ENCODE results near the gene TSSK1B.

Gene TSSK1B

DNA sequence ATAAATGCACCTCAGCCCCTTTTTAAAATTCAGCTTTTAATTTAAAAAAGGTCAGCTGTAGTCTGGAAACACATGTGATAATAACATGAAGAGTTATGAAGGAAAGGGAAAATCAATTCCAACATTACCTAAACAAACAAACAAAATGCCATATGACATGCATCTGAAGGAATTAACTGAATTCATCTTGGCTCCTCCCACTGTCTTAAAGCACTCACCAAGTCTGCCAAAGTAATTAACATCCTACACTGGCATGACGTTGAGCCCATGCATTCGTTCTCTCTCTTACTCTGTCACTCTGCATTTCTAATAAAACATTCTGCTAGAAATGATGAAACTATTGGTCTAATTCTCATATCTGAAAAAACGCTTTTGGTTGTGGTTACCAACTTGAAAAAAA is 37.7 kb downstream of the TSSK1B start:
- DNase-seq = no peak

GRCh38 chr5:113394658-113395057 is 40.1 kb downstream of the TSSK1B start:
- DNase-seq = no peak

DNA sequence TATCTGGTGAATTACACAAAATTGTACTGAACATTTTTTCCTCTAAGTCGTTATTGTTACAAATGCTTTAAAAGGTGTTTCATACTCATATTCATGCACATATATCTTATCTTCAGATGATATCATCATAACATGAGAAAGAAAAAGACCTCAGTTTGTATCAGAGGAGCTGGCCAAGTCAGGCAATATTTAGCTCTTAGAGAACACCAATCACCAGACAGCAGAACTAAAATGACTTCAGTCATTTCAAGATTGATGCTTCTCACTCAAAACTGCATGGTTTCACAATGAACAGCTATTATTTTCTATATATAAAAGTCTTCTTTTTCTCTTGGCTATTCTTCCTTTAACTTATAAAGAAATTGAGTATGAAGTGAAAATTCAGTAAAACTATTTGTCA is 44.6 kb downstream of the TSSK1B start:
- no peak for DNase-seq

DNA sequence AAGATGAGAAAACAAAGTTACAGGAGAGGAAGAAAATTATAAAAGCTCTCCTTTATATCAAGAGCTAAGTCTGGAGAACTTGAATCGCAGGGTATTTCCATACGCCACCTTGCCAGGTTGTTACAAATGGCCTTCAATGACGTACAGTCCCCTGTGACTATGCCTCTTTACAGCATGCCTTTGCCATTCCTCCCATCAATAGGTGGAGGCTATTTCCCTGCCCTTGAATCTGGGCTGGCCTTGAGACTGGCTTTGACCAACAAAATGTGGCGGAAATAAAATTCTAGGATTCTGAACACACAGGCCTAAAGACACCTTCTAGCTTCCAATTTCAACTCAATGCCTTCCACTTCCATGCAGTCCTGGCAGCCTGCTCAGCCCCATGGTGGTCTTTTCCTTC is 45.7 kb downstream of the TSSK1B start:
- no peak for DNase-seq

DNA sequence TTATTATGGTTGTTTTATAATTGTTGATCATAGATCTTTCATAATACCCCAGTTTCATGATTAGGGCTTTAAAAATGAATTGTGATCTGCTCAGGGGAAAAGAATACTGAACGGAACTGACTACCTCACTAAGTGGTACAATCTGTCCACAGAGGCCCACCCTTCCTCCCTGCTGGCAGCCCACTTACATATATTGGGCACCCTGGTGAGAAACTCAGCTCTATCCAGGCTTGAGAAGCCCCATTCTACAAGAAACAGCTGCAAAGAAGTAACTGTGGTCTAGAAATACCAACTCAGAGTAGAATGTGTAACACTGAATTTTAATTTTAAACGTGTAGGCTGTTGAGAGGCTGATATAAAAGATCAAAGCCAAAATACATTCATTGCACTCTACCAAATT is 46.9 kb downstream of the TSSK1B start:
- no peak for DNase-seq

DNA sequence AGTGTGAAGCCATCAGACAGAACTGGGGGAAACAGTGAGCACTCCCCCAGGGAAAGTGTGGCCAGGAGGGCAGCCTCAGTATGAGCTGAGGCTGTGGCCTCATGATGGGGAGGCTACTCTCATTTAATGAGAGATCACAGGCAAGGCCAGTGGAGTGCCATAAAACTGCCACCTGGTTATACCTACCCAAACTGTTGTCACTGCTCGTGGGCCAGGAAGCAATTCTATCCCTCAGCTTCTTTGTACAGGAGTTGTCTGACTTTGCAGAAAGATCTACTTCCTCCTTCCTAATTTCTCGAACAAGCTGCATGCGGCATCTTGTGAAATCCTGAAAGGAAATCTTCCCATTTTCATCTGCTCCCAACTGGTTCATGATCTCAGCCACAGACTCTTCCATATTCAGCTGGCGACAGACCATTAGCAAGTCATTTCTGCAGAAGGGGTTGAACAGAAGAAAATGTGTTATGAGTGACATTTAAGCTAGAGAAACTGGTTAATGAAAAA is 50.0 kb downstream of the TSSK1B start:
- DNase-seq = no peak

GRCh38 chr5:113382731-113383130 is 52.1 kb downstream of the TSSK1B start:
- no peak for DNase-seq

Measured in activated CD4-positive, CD25-positive, alpha-beta regulatory T cell (primary cell).